Subcutaneous adipose tissue (tissue), 4 donors: ENCODE results near the gene FHOD3. TPM values are rescaled to one million over a fixed set of nuclear protein-coding genes. Genes with fewer than 3 reads are reported as not detected.

ENCODE experiments used
- total RNA-seq, 4 donors: library from RNA; depleted of rRNA; stranded (reverse); fragments of >200 nt; gene quantifications; one replicate each; pipeline ENCODE4 v1.1.0, GENCODE V29; 2016
- TF ChIP-seq, protein P1 (sequence below): fragments of 450-650 bp; IDR thresholded peaks from one replicate; pipeline ENCODE4 v1.5.1; 2016; ENCODE audit warnings: low read depth, mild to moderate bottlenecking, control low read depth, antibody characterized with exemption, moderate library complexity

Gene FHOD3
- total RNA-seq, 4 donors from 2014 or later, result 1.5 to 5.4 (median 3.3) TPM

DNA sequence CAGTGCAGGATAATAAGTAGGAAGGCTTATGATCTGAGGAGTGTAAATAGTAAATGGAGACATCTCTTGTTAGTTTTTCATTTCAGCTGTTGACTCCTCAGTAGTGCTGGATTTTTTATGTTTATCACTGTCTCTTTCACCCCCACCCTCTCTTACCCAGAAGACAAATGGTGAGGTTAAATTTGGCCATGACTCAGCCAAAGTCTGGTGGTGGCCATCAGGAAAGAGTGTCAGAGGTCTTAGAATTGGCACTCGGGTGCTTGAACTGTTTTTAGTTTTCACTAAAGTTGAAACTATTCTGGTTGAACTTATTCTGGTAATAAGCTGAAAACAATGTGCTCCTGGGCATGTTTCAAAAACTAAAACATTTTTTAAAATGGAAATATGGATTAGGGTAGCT is 123.3 kb downstream of the FHOD3 start:
- TF ChIP-seq, protein P1, sequence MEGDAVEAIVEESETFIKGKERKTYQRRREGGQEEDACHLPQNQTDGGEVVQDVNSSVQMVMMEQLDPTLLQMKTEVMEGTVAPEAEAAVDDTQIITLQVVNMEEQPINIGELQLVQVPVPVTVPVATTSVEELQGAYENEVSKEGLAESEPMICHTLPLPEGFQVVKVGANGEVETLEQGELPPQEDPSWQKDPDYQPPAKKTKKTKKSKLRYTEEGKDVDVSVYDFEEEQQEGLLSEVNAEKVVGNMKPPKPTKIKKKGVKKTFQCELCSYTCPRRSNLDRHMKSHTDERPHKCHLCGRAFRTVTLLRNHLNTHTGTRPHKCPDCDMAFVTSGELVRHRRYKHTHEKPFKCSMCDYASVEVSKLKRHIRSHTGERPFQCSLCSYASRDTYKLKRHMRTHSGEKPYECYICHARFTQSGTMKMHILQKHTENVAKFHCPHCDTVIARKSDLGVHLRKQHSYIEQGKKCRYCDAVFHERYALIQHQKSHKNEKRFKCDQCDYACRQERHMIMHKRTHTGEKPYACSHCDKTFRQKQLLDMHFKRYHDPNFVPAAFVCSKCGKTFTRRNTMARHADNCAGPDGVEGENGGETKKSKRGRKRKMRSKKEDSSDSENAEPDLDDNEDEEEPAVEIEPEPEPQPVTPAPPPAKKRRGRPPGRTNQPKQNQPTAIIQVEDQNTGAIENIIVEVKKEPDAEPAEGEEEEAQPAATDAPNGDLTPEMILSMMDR, result no peak

DNA sequence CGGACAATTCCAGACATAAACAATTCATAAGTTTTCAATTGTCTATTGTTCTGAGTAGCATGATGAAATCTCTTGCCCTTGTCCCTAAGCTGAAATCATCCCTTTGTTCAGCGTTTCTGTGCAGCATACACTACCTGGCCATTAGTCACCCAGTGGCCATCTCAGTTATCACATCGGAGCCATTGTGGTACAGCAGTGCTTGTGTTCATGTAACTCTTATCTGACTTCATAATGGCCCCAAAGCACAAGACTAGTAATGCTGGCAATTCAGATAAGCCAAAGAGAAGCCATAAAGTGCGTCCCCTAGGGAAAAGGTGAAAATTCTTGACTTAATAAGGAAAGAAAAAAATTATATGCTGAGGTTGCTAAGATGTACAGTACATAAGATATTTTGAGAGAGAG is 127.2 kb downstream of the FHOD3 start:
- TF ChIP-seq, protein P1, result no peak

DNA sequence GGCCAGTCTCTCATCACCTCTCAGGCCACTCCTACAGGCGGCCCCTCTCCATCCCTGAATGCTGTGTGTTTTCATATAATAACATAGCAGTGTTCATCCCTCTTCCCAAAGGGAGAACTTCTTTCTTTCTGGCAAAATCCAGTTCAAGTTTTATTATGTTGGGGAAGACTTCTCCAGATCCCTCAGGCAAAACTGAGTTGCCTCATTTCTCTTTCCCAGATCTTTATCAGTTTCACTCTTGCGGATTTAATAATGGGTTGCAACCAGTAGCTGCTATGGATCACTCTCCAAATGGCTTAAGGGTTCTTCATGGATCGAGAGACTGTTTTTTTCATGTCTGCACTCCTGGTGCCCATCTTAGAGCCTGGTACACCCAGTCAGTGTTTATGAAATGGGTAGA is 129.9 kb downstream of the FHOD3 start:
- TF ChIP-seq, protein P1, result no peak

DNA sequence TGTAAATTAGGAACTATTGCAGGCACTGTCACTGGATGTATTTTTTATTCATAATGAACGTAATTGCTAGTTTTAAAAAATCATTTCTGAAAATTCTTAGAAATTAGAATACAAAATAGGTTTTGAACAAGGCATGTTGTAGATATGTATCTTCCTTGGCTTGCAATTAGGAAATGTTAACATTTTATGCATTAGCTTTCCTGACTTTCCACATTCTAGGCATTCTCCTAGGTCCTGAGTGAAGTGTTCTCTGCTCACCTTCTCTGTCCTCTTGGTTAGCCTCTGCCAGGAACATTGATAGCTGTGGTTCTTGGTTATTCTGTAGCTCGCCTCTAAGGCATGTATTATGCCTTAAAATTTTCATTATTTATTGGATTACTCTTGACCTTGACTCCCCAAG is 130.3 kb downstream of the FHOD3 start:
- TF ChIP-seq, protein P1, result no peak

DNA sequence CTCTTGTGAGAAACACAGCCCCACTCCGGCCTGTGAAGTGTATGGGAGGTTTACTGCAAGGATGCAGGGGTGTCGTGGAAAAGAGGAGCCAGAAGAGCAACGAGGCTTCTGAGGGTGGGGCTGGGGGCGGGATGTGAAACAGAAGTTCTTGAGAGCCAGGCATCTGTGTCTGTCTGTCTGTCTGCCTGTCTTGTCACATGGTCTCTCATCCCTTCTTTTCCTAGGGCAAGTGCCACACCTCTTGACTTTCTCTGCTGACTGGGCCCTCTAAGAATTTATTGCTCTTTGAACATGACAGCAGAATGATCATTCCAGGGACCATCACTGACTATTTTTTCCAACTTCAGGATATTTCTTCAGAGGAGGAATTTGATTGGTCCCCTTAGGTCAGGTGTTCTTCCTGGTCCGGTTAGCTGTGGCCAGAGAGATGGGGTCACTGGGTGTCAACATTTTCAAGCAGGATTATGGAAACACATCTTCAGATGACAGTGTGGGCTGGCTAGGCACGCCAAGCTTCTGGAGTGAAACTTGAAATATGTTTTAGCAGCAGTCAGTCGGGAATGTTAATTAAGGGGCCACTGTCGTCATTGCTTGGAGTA is 131.0 kb downstream of the FHOD3 start:
- TF ChIP-seq, protein P1, result no peak

DNA sequence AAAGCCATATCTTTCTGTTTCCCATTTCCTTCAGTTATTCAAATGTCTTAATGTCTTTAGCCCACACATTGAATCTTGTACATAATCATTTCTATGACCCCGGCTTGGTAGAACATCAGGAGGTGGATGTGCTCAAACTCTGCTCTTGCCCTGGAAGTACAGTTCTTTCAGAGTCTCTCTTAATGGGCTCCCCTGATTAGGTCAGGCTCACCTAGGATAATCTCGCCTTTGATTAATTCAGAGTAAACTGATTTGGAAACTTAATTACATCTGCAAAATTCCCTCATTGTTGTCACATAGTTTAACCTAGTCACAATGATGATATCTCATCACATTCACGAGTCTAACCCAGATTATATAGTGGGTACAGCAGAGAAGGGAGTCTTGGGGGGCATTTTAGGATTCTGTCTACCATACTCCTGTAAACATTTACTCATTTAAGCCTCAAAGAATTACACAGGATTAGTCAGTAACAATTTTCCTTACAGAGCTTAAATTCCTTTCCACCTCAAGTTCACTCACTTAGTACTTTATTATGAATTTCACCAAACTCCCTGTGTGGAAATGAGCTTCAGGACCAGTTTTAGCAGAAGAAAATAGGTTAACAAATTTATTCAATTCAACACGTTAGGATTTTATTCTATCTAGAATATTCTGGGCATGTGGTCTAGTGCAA is 135.5 kb downstream of the FHOD3 start:
- TF ChIP-seq, protein P1, result no peak

DNA sequence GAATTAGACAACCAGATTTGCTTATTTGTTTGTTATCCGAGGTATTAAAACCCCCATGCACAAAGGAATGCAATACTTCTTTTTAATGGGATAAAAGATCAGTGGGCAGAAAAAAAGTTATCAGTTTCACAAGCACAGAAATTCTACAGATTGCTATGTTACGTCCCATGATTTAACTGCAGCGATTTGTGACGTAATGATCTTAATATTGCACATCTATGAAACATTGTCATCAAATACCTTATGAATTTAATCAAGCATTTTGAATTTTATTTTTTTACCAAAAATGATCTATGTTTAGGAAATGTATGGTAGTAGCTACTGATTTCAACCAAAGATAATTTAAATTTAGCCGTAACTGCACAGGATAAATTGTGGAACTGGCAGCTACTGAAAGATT is 138.9 kb downstream of the FHOD3 start:
- TF ChIP-seq, protein P1, result no peak
